ENCODE data around the gene DIAPH1. TPM values are rescaled to one million over a fixed set of nuclear protein-coding genes. Genes with fewer than 3 reads are reported as not detected.

The DIAPH1 gene
- total and polyA plus RNA-seq, 4 donors: 51.5 to 74.7 (median 70.9) TPM

- Histone ChIP-seq H3K9ac (ENCODE audit: low read depth in 1 of 2, low read length in 2 of 2) (no peak overlapping the region), H3K27me3 (ENCODE audit: control insufficient read depth in 4 of 4, insufficient read depth in 4 of 4, low read length in 3 of 4) (no peaks in the 10 kb centered on the region), H3K9me3 (ENCODE audit: control insufficient read depth in 4 of 4, low read length in 3 of 4) (no peaks in the 10 kb centered on the region), H3K4me3 (ENCODE audit: low read depth in 1 of 3, low read length in 3 of 3) (no peak overlapping the region), H3K4me1 (ENCODE audit: control insufficient read depth in 4 of 4, insufficient read depth in 4 of 4, low read length in 3 of 4) (peaks cover 0 to 4% (median 1%) of the 10 kb centered on the region in 4 donors), H3K27ac (ENCODE audit: low read depth in 1 of 2, low read length in 2 of 2) (no peak overlapping the region), H3K36me3 (ENCODE audit: control insufficient read depth in 4 of 4, insufficient read depth in 3 of 4, low read depth in 1 of 4, low read length in 3 of 4) (no peaks in the 10 kb centered on the region)
- WGBS: 98% methylated on average over 17 of the region's 17 CpGs
- TF ChIP-seq NR2F2 (IDR thresholded peaks at IDR 0.05): no peak
- no peak for TF ChIP-seq FOXA2 (IDR thresholded peaks at IDR 0.05)
- TF ChIP-seq HNF4G (IDR thresholded peaks at IDR 0.05): no peak
- TF ChIP-seq YY1 (IDR thresholded peaks at IDR 0.05): no peak
- no peak for TF ChIP-seq TAF1 (conservative IDR thresholded peaks at IDR 0.05)
- no peak for TF ChIP-seq EGR1 (IDR thresholded peaks at IDR 0.05; ENCODE audit: low read depth in 2 of 2)
- TF ChIP-seq, protein P1, sequence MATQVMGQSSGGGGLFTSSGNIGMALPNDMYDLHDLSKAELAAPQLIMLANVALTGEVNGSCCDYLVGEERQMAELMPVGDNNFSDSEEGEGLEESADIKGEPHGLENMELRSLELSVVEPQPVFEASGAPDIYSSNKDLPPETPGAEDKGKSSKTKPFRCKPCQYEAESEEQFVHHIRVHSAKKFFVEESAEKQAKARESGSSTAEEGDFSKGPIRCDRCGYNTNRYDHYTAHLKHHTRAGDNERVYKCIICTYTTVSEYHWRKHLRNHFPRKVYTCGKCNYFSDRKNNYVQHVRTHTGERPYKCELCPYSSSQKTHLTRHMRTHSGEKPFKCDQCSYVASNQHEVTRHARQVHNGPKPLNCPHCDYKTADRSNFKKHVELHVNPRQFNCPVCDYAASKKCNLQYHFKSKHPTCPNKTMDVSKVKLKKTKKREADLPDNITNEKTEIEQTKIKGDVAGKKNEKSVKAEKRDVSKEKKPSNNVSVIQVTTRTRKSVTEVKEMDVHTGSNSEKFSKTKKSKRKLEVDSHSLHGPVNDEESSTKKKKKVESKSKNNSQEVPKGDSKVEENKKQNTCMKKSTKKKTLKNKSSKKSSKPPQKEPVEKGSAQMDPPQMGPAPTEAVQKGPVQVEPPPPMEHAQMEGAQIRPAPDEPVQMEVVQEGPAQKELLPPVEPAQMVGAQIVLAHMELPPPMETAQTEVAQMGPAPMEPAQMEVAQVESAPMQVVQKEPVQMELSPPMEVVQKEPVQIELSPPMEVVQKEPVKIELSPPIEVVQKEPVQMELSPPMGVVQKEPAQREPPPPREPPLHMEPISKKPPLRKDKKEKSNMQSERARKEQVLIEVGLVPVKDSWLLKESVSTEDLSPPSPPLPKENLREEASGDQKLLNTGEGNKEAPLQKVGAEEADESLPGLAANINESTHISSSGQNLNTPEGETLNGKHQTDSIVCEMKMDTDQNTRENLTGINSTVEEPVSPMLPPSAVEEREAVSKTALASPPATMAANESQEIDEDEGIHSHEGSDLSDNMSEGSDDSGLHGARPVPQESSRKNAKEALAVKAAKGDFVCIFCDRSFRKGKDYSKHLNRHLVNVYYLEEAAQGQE (IDR thresholded peaks at IDR 0.05): no peak
- no peak for TF ChIP-seq GABPA (IDR thresholded peaks at IDR 0.05 in 1 of 2, conservative IDR thresholded peaks at IDR 0.05 in 1 of 2)
- TF ChIP-seq, protein P2, sequence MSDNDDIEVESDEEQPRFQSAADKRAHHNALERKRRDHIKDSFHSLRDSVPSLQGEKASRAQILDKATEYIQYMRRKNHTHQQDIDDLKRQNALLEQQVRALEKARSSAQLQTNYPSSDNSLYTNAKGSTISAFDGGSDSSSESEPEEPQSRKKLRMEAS (IDR thresholded peaks at IDR 0.05): no peak
- DNase-seq (ENCODE audit: low spot score): no peak
Observed at GRCh38 chr5:141649056-141649688, 30.4 kb upstream of the DIAPH1 start.

- H3K27me3 ChIP-seq (ENCODE audit: control insufficient read depth in 4 of 4, insufficient read depth in 4 of 4, low read length in 3 of 4): no peaks in the 10 kb centered on the region
- 92% methylated on average over 3 of the region's 3 CpGs for WGBS
- no peak overlapping the region for H3K9ac ChIP-seq (ENCODE audit: low read depth in 1 of 2, low read length in 2 of 2)
- no peaks in the 10 kb centered on the region for H3K9me3 ChIP-seq (ENCODE audit: control insufficient read depth in 4 of 4, low read length in 3 of 4)
- TF ChIP-seq TAF1 (conservative IDR thresholded peaks at IDR 0.05) (no peak), NR2F2 (IDR thresholded peaks at IDR 0.05) (no peak), FOXA2 (IDR thresholded peaks at IDR 0.05) (no peak), HNF4G (IDR thresholded peaks at IDR 0.05) (no peak), JUND (IDR thresholded peaks at IDR 0.05) (no peak), RXRA (IDR thresholded peaks at IDR 0.05) (no peak), GABPA (IDR thresholded peaks at IDR 0.05 in 1 of 2, conservative IDR thresholded peaks at IDR 0.05 in 1 of 2) (no peak), RAD21 (IDR thresholded peaks at IDR 0.05) (no peak)
- TF ChIP-seq, protein P3, sequence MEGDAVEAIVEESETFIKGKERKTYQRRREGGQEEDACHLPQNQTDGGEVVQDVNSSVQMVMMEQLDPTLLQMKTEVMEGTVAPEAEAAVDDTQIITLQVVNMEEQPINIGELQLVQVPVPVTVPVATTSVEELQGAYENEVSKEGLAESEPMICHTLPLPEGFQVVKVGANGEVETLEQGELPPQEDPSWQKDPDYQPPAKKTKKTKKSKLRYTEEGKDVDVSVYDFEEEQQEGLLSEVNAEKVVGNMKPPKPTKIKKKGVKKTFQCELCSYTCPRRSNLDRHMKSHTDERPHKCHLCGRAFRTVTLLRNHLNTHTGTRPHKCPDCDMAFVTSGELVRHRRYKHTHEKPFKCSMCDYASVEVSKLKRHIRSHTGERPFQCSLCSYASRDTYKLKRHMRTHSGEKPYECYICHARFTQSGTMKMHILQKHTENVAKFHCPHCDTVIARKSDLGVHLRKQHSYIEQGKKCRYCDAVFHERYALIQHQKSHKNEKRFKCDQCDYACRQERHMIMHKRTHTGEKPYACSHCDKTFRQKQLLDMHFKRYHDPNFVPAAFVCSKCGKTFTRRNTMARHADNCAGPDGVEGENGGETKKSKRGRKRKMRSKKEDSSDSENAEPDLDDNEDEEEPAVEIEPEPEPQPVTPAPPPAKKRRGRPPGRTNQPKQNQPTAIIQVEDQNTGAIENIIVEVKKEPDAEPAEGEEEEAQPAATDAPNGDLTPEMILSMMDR (IDR thresholded peaks at IDR 0.05; ENCODE audit: low read depth, low read length, missing input control): no peak
- TF ChIP-seq, protein P1 (IDR thresholded peaks at IDR 0.05): no peak
- H3K4me3 ChIP-seq (ENCODE audit: low read depth in 1 of 3, low read length in 3 of 3): no peak overlapping the region
- H3K4me1 ChIP-seq (ENCODE audit: control insufficient read depth in 4 of 4, insufficient read depth in 4 of 4, low read length in 3 of 4): peaks cover 0 to 4% (median 1%) of the 10 kb centered on the region in 4 donors
- H3K27ac ChIP-seq (ENCODE audit: low read depth in 1 of 2, low read length in 2 of 2): no peak overlapping the region
- H3K36me3 ChIP-seq (ENCODE audit: control insufficient read depth in 4 of 4, insufficient read depth in 3 of 4, low read depth in 1 of 4, low read length in 3 of 4): no peaks in the 10 kb centered on the region
- DNase-seq (ENCODE audit: low spot score): no peak
Observed at GRCh38 chr5:141647851-141648250, 29.1 kb upstream of the DIAPH1 start.

Data from liver (tissue), 9 donors.